WTC11 (cell line): ENCODE data around the gene CFI. TPM values are rescaled to one million over a fixed set of nuclear protein-coding genes. Genes with fewer than 3 reads are reported as not detected.

ENCODE experiments used
- ATAC-seq: fragments of 200-7000 bp; cut with Tn5 transposase; 2 replicates; pipeline ENCODE4 v1.10.0; 2021; ENCODE audit warnings: mild to moderate bottlenecking, moderate library complexity
- CTCF ChIA-PET: fragments of 300-600 bp; sonication (Branson Sonifier 250); formaldehyde crosslinking; loops from one replicate; lab custom pipeline; 2021; ENCODE audit warnings: antibody characterized with exemption; lab: Charles Lee
- POLR2A ChIA-PET: fragments of 350-600 bp; sonication (Branson Sonifier 250); formaldehyde crosslinking; loops from one replicate; lab custom pipeline; 2021; ENCODE audit warnings: antibody characterized with exemption; lab: Charles Lee
- DNase-seq: peaks from one replicate; pipeline ENCODE4 v3.0.0; 2021; ENCODE audit warnings: low spot score
- H3K27ac Mint-ChIP-seq: 2 replicates; pipeline ENCODE4 v1.8.0; 2021; ENCODE audit warnings: mixed read lengths
- H3K27me3 Mint-ChIP-seq: 2 replicates; pipeline ENCODE4 v1.8.0; 2021; ENCODE audit warnings: low read depth, mild to moderate bottlenecking, moderate library complexity, mixed read lengths
- H3K36me3 Mint-ChIP-seq: 2 replicates; pipeline ENCODE4 v1.8.0; 2021; ENCODE audit warnings: mixed read lengths
- H3K4me1 Mint-ChIP-seq: 2 replicates; pipeline ENCODE4 v1.8.0; 2022; ENCODE audit warnings: mixed read lengths
- H3K4me3 Mint-ChIP-seq: 2 replicates; pipeline ENCODE4 v1.8.0; 2021; ENCODE audit warnings: mild to moderate bottlenecking, moderate library complexity, mixed read lengths
- H3K9me3 Mint-ChIP-seq: 2 replicates; pipeline ENCODE4 v1.8.0; 2021; ENCODE audit warnings: mixed read lengths
- ARID4B ChIP-seq: sonication (generic); formaldehyde crosslinking; IDR thresholded peaks from 2 replicates; pipeline ENCODE4 v1.8.0; 2023; ENCODE audit warnings: missing genetic modification reagents, mild to moderate bottlenecking, borderline replicate concordance
- ETV6 ChIP-seq: sonication (generic); formaldehyde crosslinking; IDR thresholded peaks from 2 replicates; pipeline ENCODE4 v1.8.1; 2022; ENCODE audit warnings: mild to moderate bottlenecking, missing genetic modification reagents
- HMGA2 ChIP-seq: fragments of 250-450 bp; sonication (Bioruptor Pico); IDR thresholded peaks from 2 replicates; pipeline ENCODE4 v1.4.0; 2021; ENCODE audit warnings: mild to moderate bottlenecking, moderate library complexity
- NFYB ChIP-seq: sonication (generic); formaldehyde crosslinking; conservative IDR thresholded peaks from 2 replicates; pipeline ENCODE4 v1.8.0; 2022; ENCODE audit warnings: low read depth, missing genetic modification reagents
- NR1H2 ChIP-seq: sonication (generic); formaldehyde crosslinking; IDR thresholded peaks from 2 replicates; pipeline ENCODE4 v1.9.0; 2021; ENCODE audit warnings: mild to moderate bottlenecking, moderate library complexity, missing genetic modification reagents
- NR3C1 ChIP-seq: sonication (generic); formaldehyde crosslinking; conservative IDR thresholded peaks from 2 replicates; pipeline ENCODE4 v1.8.1; 2023; ENCODE audit warnings: low read depth, mild to moderate bottlenecking, missing genetic modification reagents
- STAT6 ChIP-seq: sonication (generic); formaldehyde crosslinking; conservative IDR thresholded peaks from 2 replicates; pipeline ENCODE4 v1.8.1; 2023; ENCODE audit warnings: mild to moderate bottlenecking, low read depth, missing genetic modification reagents, moderate library complexity
- TCF7 ChIP-seq: sonication (generic); formaldehyde crosslinking; IDR thresholded peaks from 2 replicates; pipeline ENCODE4 v1.8.0; 2022; ENCODE audit warnings: mild to moderate bottlenecking, low read depth, missing genetic modification reagents, moderate library complexity
- TP53 ChIP-seq: sonication (generic); formaldehyde crosslinking; IDR thresholded peaks from 2 replicates; pipeline ENCODE4 v1.8.1; 2023; ENCODE audit warnings: mild to moderate bottlenecking, missing genetic modification reagents
- USF1 ChIP-seq: sonication (generic); formaldehyde crosslinking; IDR thresholded peaks from 2 replicates; pipeline ENCODE4 v1.8.0; 2022; ENCODE audit warnings: mild to moderate bottlenecking, missing genetic modification reagents
- USF2 ChIP-seq: sonication (generic); formaldehyde crosslinking; IDR thresholded peaks from 2 replicates; pipeline ENCODE4 v1.8.1; 2023; ENCODE audit warnings: mild to moderate bottlenecking, missing genetic modification reagents, moderate library complexity
- ZNF219 ChIP-seq: sonication (generic); formaldehyde crosslinking; IDR thresholded peaks from 2 replicates; pipeline ENCODE4 v1.8.0; 2023; ENCODE audit warnings: missing genetic modification reagents, mild to moderate bottlenecking, borderline replicate concordance
- ZNF263 ChIP-seq: sonication (generic); formaldehyde crosslinking; IDR thresholded peaks from 2 replicates; pipeline ENCODE4 v1.8.1; 2022; ENCODE audit warnings: low read depth, mild to moderate bottlenecking, moderate library complexity, missing genetic modification reagents
- ZNF281 ChIP-seq: sonication (generic); formaldehyde crosslinking; IDR thresholded peaks from 2 replicates; pipeline ENCODE4 v1.8.0; 2023; ENCODE audit warnings: mild to moderate bottlenecking, missing genetic modification reagents
- ZNF423 ChIP-seq: fragments of 250-450 bp; sonication (Bioruptor Pico); IDR thresholded peaks from 2 replicates; pipeline ENCODE4 v2.1.2; 2022; ENCODE audit warnings: mild to moderate bottlenecking, moderate library complexity
- ZNF425 ChIP-seq: fragments of 250-450 bp; sonication (Bioruptor Pico); conservative IDR thresholded peaks from 2 replicates; pipeline ENCODE4 v1.9.0; 2021; ENCODE audit warnings: mild to moderate bottlenecking
- ZNF671 ChIP-seq: fragments of 250-450 bp; sonication (Bioruptor Pico); IDR thresholded peaks from 2 replicates; pipeline ENCODE4 v1.8.0; 2021; ENCODE audit warnings: mild to moderate bottlenecking
- total RNA-seq: library from RNA; stranded (reverse); gene quantifications from 3 replicates; pipeline ENCODE4 v1.2.3, GENCODE V29; 2021

Gene CFI
- total RNA-seq, 1 experiment from 2014 or later: not detected

- CTCF ChIA-PET: no interaction called here
- DNase-seq (no peak), ATAC-seq (no peak)
- H3K9me3 Mint-ChIP-seq: no peaks in the 10 kb centered on the region
- H3K4me3 Mint-ChIP-seq: no peak overlapping the region
- H3K4me1 Mint-ChIP-seq: 0 out of 2 replicates have a peak, but pooled peaks cover 2% of the 10 kb centered on the region
- TF ChIP-seq ZNF281 (CRISPR knock-in tag): no peak
- no peak for TF ChIP-seq NR1H2 (CRISPR knock-in tag)
- TF ChIP-seq ARID4B (CRISPR knock-in tag): no peak
- TF ChIP-seq NR3C1 (CRISPR knock-in tag): no peak
- no peak for TF ChIP-seq TP53
- TF ChIP-seq ZNF425 (CRISPR knock-in tag): no peak
- TF ChIP-seq USF2: no peak
- POLR2A ChIA-PET: interaction anchor here (0.6 kb wide), 1 partner anchor 167 kb away, joined by 5 read pairs; no protein-coding TSS in a partner anchor
- H3K27me3 Mint-ChIP-seq: no peaks in the 10 kb centered on the region
- H3K36me3 Mint-ChIP-seq: no peaks in the 10 kb centered on the region
- H3K27ac Mint-ChIP-seq: no peak overlapping the region
Measured at GRCh38 chr4:109750652-109751244, 51.1 kb downstream of the CFI start.

GRCh38 chr4:109749388-109750082, 52.3 kb downstream of the CFI start:
- ATAC-seq (no peak), DNase-seq (no peak)
- H3K36me3 Mint-ChIP-seq: no peaks in the 10 kb centered on the region
- CTCF ChIA-PET: no interaction called here
- 0 out of 2 replicates have a peak, but pooled peaks cover 2% of the 10 kb centered on the region for H3K4me1 Mint-ChIP-seq
- no peak overlapping the region for H3K27ac Mint-ChIP-seq
- no peak overlapping the region for H3K4me3 Mint-ChIP-seq
- POLR2A ChIA-PET: no interaction called here
- no peaks in the 10 kb centered on the region for H3K9me3 Mint-ChIP-seq
- H3K27me3 Mint-ChIP-seq: no peaks in the 10 kb centered on the region
- TF ChIP-seq HMGA2 (CRISPR knock-in tag) (no peak), ZNF425 (CRISPR knock-in tag) (no peak), ZNF263 (no peak), NFYB (no peak), ZNF671 (CRISPR knock-in tag) (no peak), ZNF219 (CRISPR knock-in tag) (no peak), USF1 (CRISPR knock-in tag) (no peak), STAT6 (CRISPR knock-in tag) (no peak), ZNF423 (no peak), TCF7 (CRISPR knock-in tag) (no peak), ETV6 (no peak)
